ENCODE results near the gene PTPRJ. TPM values are rescaled to one million over a fixed set of nuclear protein-coding genes. Genes with fewer than 3 reads are reported as not detected.
"Not testable (repeated sequence)": the region's sequence is repeated elsewhere in the genome, so short reads cannot be mapped to it uniquely, and the experiment has no call there.

PTPRJ gene
- total RNA-seq, 1 donor, result 6.6 TPM

GRCh38 chr11:48017831-48018527 lies 37.6 kb downstream of the PTPRJ start:
- no peak for TF ChIP-seq CTCF (IDR thresholded peaks at IDR 0.05; ENCODE audit: insufficient read depth, low read length)
- no peak for DNase-seq (ENCODE audit: low read depth)

GRCh38 chr11:48018528-48019216 lies 38.3 kb downstream of the PTPRJ start:
- no peak for DNase-seq (ENCODE audit: low read depth)
- H3K4me3 ChIP-seq (ENCODE audit: low read depth, low read length), result no peak overlapping the region
- TF ChIP-seq CTCF (IDR thresholded peaks at IDR 0.05; ENCODE audit: insufficient read depth, low read length), result no peak

More at GRCh38 chr11:48017831-48018527, 37.6 kb downstream of the PTPRJ start:
- no peak overlapping the region for H3K4me3 ChIP-seq (ENCODE audit: low read depth, low read length)

GRCh38 chr11:48019217-48019584 lies 38.8 kb downstream of the PTPRJ start:
- no peak for TF ChIP-seq CTCF (IDR thresholded peaks at IDR 0.05; ENCODE audit: insufficient read depth, low read length)
- no peak overlapping the region for H3K4me3 ChIP-seq (ENCODE audit: low read depth, low read length)
- DNase-seq (ENCODE audit: low read depth), result no peak

GRCh38 chr11:48019595-48019994 lies 39.2 kb downstream of the PTPRJ start:
- no peak for TF ChIP-seq CTCF (IDR thresholded peaks at IDR 0.05; ENCODE audit: insufficient read depth, low read length)
- DNase-seq (ENCODE audit: low read depth), result no peak
- no peak overlapping the region for H3K4me3 ChIP-seq (ENCODE audit: low read depth, low read length)

GRCh38 chr11:48020092-48020755 lies 39.9 kb downstream of the PTPRJ start:
- no peak for DNase-seq (ENCODE audit: low read depth)
- TF ChIP-seq CTCF (IDR thresholded peaks at IDR 0.05; ENCODE audit: insufficient read depth, low read length), result no peak

GRCh38 chr11:48021201-48021820 lies 41.0 kb downstream of the PTPRJ start:
- DNase-seq (ENCODE audit: low read depth); H3K4me3 ChIP-seq (ENCODE audit: low read depth, low read length): not testable (repeated sequence)

More at GRCh38 chr11:48020092-48020755, 39.9 kb downstream of the PTPRJ start:
- no peak overlapping the region for H3K4me3 ChIP-seq (ENCODE audit: low read depth, low read length)

- no peak for DNase-seq (ENCODE audit: low read depth)
- TF ChIP-seq CTCF (IDR thresholded peaks at IDR 0.05; ENCODE audit: insufficient read depth, low read length), result no peak
- H3K4me3 ChIP-seq (ENCODE audit: low read depth, low read length), result no peak overlapping the region
Observed at GRCh38 chr11:48022445-48022844, 42.1 kb downstream of the PTPRJ start.

GRCh38 chr11:48023608-48024007 lies 43.2 kb downstream of the PTPRJ start:
- not testable (repeated sequence) for DNase-seq (ENCODE audit: low read depth); H3K4me3 ChIP-seq (ENCODE audit: low read depth, low read length)

Measured in fibroblast of the aortic adventitia (primary cell).